Cerebellar cortex (tissue), 1 donor: ENCODE measurements around the gene MLLT3.
"Not testable (repeated sequence)": the region's sequence is repeated elsewhere in the genome, so short reads cannot be mapped to it uniquely, and the experiment has no call there.

Experiments
- DNase-seq: peaks from one replicate; pipeline ENCODE4 v3.0.0-alpha.2; 2015; ENCODE audit warnings: low spot score

Gene MLLT3

DNA sequence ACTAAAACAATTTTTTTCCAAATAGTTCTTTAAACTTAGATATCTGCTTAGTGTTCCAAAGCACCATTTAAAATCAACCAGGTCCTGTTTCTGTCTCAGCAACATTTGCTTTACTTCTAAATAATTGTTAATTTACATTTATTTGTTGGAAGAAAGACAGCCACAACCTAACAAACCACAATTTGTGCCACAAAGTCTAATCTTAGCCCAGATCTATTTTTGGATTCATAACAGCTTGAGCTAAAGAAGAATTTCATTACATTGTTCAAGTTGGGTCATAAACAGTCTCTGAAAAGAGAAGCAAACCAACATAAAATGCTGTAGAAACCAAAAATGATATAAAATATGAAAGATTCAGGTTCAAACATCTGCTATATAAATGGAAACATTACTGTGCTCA, 24.4 kb downstream of the MLLT3 start:
- DNase-seq, result no peak

DNA sequence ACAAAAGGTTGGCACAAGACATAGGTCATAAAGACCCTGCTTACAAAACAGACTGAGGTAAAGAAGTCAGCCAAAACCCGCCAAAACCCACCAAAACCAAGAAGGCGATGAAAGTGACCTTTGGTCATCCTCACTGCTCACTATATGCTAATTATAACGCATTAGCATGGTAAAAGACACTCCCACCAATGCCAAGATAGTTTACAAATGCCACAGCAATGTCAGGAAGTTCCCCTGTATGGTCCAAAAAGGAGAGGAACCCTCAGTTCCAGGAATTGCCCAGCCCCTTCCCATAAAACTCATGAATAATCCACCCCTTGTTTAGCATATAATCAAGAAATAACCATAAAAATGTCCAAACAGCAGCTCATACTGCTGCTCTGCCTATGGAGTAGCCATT, 27.7 kb downstream of the MLLT3 start:
- DNase-seq, result no peak

- no peak for DNase-seq
These were observed 28.8 kb downstream of the MLLT3 start for GRCh38 chr9:20593537-20593936.

GRCh38 chr9:20593105-20593504, 29.2 kb downstream of the MLLT3 start:
- no peak for DNase-seq

DNA sequence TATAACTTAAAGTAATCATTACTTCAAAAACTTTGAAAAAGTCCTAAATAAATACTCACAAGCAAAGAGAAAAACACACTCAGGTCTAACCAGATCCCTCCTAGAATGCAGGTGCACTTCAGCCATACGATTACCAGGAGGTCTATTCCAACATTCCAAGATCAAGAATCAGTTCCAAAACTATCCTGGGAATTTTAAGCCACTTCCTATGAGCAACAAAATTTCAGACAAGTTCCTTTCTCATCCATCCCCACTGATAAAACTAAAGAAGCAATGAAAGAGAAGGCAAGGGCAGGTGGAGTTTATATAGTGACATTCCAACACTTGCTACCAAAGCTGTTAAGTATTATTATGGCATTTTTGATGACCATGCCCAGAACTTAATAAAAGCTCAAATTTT, 29.6 kb downstream of the MLLT3 start:
- DNase-seq, result no peak

- DNase-seq, result no peak
These were observed 31.1 kb downstream of the MLLT3 start for GRCh38 chr9:20591223-20591622.

GRCh38 chr9:20584968-20585643, 37.2 kb downstream of the MLLT3 start:
- DNase-seq, result no peak

DNA sequence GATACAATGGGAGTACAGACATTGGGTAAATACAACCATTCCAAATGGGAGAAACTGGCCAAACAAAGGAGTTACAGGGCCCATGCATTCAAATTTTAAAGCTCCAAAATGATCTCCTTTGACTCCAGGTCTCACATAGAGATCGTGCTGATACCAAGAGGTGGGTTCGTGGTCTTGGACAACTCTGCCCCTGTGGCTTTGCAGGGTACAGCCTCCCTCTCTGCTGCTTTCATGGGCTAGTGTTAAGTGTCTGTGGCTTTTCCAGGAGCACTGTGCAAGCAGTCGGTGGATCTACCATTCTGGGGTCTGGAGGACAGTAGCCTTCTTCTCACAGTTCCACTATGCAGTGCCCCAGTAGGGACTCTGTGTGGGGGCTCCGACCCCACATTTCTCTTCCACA, 39.2 kb downstream of the MLLT3 start:
- DNase-seq, result not testable (repeated sequence)

DNA sequence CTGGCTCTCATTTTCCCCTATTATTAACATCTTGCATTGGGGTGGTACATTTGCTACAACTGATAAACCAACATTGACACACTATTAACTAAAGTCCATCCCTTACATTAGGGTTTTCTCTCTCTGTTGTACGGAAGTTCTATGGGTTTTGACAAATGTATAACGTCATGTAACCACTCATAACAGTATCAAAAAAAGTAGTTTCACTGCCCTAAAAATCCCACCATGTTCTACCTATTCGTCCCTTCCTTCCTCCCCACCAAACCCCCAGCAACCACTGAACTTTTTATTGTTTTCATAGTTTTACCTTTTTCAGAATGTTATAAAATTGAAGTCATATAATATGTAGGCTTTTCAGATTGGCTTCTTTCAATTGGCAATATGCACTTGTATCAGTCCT, 40.1 kb downstream of the MLLT3 start:
- no peak for DNase-seq

GRCh38 chr9:20580673-20581072, 41.6 kb downstream of the MLLT3 start:
- DNase-seq, result no peak

DNA sequence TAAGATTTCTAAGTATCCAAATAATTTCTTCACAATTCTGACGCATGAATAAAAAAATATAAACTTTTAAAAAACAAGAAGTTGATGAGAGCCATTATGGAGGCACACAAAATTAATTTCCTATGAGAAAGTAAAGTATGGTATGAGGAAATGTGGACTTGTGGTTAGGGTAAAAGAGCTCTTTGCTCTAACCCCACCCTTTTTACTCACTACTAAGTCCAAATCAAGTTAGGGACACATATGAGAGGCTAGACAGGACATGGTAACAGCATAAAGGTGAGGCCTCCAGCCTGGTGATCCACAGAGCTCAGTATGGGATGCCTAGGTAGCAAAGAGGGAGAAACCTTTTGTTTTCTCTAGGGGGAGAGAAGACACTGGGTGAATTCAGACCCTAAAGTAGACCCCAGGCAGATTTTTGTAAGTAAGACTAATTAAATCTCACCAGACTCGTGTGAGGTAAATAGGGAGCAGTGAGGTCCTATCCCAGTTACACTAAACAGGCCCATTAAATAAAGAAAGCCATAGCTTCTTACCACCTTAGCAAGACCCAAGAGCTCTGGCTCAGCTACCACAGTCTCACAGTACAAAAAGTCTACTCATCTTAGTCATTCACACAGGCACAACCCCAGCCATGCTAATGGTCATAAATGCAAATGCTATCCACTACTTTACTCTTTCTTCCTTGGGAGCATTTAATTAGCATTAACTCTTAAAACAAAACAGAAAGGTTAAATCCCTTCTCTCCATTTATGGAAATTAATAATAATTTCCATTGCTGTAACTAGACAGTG, 42.6 kb downstream of the MLLT3 start:
- DNase-seq, result no peak

DNA sequence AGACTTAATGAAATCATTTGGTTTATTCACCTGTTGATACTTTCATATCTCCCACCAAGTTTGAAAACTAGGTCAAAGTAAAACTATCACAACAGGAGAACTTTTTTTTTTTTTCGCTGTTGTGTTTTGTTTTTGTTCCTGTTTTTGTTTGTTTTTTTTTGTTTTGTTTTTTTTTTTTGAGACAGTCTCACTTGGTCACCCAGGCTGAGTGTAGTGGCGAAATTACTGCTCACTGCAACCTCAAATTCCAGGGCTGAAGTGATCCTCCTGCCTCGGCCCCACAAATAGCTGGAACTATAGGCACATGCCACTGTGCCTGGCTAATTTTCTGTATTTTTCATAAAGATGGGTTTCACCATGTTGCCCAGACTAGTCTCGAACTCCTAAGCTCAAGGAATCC, 49.3 kb downstream of the MLLT3 start:
- DNase-seq, result no peak

GRCh38 chr9:20570756-20571155, 51.5 kb downstream of the MLLT3 start:
- DNase-seq, result no peak

- no peak for DNase-seq
These were observed 52.2 kb downstream of the MLLT3 start for GRCh38 chr9:20570087-20570486.

DNA sequence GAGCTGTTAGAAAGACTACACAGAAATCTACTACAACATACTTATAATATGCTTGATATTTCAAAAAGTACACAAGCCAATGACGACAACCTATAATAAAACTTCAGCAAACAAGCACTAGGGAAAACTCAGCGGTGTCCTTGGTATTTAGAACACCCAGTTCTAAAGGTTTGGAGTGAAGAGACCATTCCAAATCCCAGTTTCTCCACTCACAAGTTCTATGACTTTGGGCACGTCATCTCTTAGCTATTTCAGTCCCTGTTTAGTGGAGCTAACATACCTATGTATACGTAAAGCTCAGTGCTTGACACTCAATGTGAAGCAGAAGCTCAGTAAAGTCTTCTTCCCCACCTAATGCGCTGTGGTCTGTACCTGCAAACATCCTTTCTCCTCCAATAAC, 52.8 kb downstream of the MLLT3 start:
- no peak for DNase-seq

DNA sequence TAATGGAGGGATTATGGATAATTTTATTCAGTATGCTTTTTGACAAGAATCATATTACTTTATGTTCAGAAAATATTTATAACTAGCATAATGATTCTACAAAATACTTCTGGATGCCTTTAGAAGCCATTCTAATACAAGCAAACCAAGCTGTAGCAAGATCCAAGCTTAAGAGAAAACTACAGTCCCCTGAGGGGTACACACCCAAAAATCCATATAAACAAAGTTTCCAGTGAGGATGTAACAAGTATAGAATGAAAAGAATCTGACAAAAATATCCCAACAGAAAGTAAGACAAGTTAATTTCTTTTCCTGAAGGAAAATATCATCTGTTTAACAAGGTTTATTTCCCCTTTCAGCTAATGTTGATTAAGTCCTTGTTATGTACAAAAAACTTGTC, 53.9 kb downstream of the MLLT3 start:
- no peak for DNase-seq

DNA sequence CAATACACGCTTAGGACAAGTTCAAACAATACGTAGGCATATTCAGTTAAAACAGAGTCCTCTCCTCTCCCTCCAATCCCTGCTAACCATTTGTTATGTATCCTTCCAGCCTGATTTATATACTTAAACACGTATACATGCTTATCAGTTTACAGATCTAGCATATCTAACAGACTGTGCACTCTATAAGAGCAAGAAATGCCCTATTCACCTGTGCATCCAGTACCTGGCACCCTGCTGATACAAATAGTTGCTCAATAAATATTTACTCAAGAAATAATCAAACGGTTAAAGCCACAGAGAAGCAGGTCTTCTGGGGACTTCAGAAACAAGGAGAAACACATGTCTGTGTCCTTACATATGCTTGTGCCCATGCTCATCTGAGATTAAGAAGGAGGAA, 55.9 kb downstream of the MLLT3 start:
- no peak for DNase-seq

GRCh38 chr9:20564650-20565049, 57.6 kb downstream of the MLLT3 start:
- no peak for DNase-seq

DNA sequence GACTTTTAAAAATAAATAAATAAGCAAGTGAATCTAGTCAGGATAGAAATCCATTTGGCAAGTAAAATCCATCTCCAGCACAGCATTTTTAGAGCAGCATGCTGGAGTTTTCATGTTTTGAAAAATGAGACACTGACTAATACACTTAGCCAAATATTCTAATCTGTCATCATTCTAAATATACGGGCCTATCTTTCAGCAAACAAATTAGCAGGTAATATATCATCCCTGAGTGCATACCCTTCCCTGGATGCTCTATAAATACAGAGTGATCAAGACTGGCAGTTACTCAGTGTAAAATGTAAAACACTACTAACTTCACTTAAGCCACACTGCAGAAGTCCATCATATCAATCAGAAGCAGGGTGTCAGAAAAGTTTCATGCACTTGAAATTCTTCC, 58.4 kb downstream of the MLLT3 start:
- DNase-seq, result no peak

GRCh38 chr9:20562051-20562450, 60.2 kb downstream of the MLLT3 start:
- DNase-seq, result no peak

DNA sequence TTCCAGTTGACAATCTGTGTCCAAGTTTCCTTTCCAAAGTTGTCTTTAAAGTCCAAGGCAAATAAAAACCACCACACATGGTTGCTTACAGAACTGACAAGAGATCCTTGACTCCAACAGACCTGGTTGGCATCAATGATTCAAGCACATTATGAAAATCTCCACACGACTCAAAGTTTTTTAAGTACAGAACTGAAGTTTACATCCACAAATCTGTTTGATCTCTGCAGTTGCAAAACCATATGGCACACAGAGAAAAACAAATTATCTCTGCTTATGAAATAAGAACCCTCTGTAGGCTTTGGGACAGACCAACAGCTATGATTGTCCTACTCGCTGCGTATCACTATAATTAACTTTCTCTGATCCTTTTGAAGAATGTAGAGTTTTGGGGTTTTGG, 60.8 kb downstream of the MLLT3 start:
- DNase-seq, result no peak

GRCh38 chr9:20559231-20559890, 62.9 kb downstream of the MLLT3 start:
- DNase-seq, result no peak

DNA sequence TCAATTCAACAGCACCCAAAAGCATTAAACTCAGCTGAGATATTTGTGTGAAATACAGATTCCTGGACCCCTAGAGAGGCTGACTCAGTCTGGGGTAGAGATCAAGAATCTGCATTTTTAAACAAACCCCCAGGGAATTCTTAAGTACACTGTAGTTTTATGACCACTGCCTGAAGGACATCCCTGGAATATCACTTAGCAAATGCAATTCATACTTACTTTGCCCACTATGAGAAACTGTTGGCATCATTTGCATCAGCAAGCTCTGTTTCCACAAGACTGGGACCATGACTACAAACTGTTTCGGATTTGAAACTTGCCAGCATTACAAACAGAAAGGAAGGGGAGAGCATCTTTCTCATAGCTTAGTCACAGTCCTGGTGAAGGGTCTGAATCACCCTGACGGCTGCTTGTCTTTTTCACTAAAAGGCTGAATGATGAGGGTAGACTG, 63.7 kb downstream of the MLLT3 start:
- DNase-seq, result no peak
